ENCODE results near the gene SELE. TPM values are rescaled to one million over a fixed set of nuclear protein-coding genes. Genes with fewer than 3 reads are reported as not detected.

The SELE gene
- total RNA-seq = 3.1 and 4.9 TPM in 2 replicates

GRCh38 chr1:169733924-169734323 is at the start of gene SELE:
Gene SELE, minus strand, starts transcription at chr1:169734079. Its CDS starts 467 bp downstream, at chr1:169733612.
- peak in 1 of 2 donors; percentile 59 for DNase-seq (ENCODE audit: low read depth in 2 of 2)

- DNase-seq (ENCODE audit: low read depth in 2 of 2) = no peak
These were observed 48.7 kb upstream of the SELE start for GRCh38 chr1:169782596-169782995.

GRCh38 chr1:169779970-169780369 is 46.1 kb upstream of the SELE start:
- peak in 1 of 2 donors; percentile 87 for DNase-seq (ENCODE audit: low read depth in 2 of 2)

- DNase-seq (ENCODE audit: low read depth in 2 of 2) = peak in 1 of 2 donors; percentile 62
These were observed 45.3 kb upstream of the SELE start for GRCh38 chr1:169779150-169779549.

- DNase-seq (ENCODE audit: low read depth in 2 of 2) = no peak
These were observed 42.6 kb upstream of the SELE start for GRCh38 chr1:169776440-169776839.

GRCh38 chr1:169768161-169768560 is 34.3 kb upstream of the SELE start:
- no peak for DNase-seq (ENCODE audit: low read depth in 2 of 2)

- no peak for DNase-seq (ENCODE audit: low read depth in 2 of 2)
These were observed 31.9 kb upstream of the SELE start for GRCh38 chr1:169765580-169766331.

GRCh38 chr1:169764919-169765318 is 31.0 kb upstream of the SELE start:
- no peak for DNase-seq (ENCODE audit: low read depth in 2 of 2)

GRCh38 chr1:169762699-169763098 is 28.8 kb upstream of the SELE start:
- no peak for DNase-seq (ENCODE audit: low read depth in 2 of 2)

- no peak for DNase-seq (ENCODE audit: low read depth in 2 of 2)
These were observed 25.2 kb upstream of the SELE start for GRCh38 chr1:169759038-169759437.

GRCh38 chr1:169753549-169753948 is 19.7 kb upstream of the SELE start:
- no peak for DNase-seq (ENCODE audit: low read depth in 2 of 2)

GRCh38 chr1:169750041-169750440 is 16.2 kb upstream of the SELE start:
- no peak for DNase-seq (ENCODE audit: low read depth in 2 of 2)

- no peak for DNase-seq (ENCODE audit: low read depth in 2 of 2)
These were observed 12.7 kb upstream of the SELE start for GRCh38 chr1:169746550-169746949.

GRCh38 chr1:169745015-169745861 is 11.4 kb upstream of the SELE start:
- DNase-seq (ENCODE audit: low read depth in 2 of 2) = peak in 1 of 2 donors; percentile 78

- DNase-seq (ENCODE audit: low read depth in 2 of 2) = no peak
These were observed 8.0 kb upstream of the SELE start for GRCh38 chr1:169741666-169742394.

- DNase-seq (ENCODE audit: low read depth in 2 of 2) = peak in 1 of 2 donors; percentile 90
These were observed 6.1 kb upstream of the SELE start for GRCh38 chr1:169739980-169740379.

- DNase-seq (ENCODE audit: low read depth in 2 of 2) = peak in 1 of 2 donors; percentile 14
These were observed 2.4 kb downstream of the SELE start for GRCh38 chr1:169731446-169731845.

GRCh38 chr1:169729991-169730390 is 3.9 kb downstream of the SELE start:
- no peak for DNase-seq (ENCODE audit: low read depth in 2 of 2)

- DNase-seq (ENCODE audit: low read depth in 2 of 2) = no peak
These were observed 6.6 kb downstream of the SELE start for GRCh38 chr1:169727307-169727706.

- DNase-seq (ENCODE audit: low read depth in 2 of 2) = no peak
These were observed 7.0 kb downstream of the SELE start for GRCh38 chr1:169726851-169727250.

- no peak for DNase-seq (ENCODE audit: low read depth in 2 of 2)
These were observed 7.9 kb downstream of the SELE start for GRCh38 chr1:169725930-169726329.

GRCh38 chr1:169724168-169724567 is 9.7 kb downstream of the SELE start:
- no peak for DNase-seq (ENCODE audit: low read depth in 2 of 2)
